ENCODE data around the gene PNPLA2. TPM values are rescaled to one million over a fixed set of nuclear protein-coding genes. Genes with fewer than 3 reads are reported as not detected.
A peak's percentile ranks its signal among the peaks of the same experiment; 100 is the strongest.

PNPLA2 gene
- total and polyA plus RNA-seq, 2 donors from 2014 or later: 67.9 to 173 TPM

DNA sequence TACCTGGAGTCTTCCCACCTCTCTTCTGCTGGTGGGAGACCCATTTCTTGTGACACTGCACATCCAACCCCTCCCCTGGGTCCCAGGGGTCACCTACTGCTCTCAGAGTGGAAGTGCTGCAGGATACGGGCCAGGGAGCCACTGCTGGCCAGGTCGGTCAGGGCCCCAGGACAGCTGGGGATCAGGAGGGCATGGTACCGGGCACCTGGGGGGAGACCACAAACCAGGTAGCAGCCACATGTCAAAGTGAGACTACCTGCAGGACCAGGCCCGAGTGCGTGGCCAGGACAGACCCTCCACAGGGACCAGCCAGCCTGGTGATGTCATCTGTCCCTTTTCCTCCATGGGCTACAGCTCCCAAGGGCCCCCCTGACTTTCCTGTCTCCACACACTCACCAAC is 45.3 kb upstream of the PNPLA2 start:
- FAIRE-seq (no peak), DNase-seq (no peak)
- TF ChIP-seq, protein P1, sequence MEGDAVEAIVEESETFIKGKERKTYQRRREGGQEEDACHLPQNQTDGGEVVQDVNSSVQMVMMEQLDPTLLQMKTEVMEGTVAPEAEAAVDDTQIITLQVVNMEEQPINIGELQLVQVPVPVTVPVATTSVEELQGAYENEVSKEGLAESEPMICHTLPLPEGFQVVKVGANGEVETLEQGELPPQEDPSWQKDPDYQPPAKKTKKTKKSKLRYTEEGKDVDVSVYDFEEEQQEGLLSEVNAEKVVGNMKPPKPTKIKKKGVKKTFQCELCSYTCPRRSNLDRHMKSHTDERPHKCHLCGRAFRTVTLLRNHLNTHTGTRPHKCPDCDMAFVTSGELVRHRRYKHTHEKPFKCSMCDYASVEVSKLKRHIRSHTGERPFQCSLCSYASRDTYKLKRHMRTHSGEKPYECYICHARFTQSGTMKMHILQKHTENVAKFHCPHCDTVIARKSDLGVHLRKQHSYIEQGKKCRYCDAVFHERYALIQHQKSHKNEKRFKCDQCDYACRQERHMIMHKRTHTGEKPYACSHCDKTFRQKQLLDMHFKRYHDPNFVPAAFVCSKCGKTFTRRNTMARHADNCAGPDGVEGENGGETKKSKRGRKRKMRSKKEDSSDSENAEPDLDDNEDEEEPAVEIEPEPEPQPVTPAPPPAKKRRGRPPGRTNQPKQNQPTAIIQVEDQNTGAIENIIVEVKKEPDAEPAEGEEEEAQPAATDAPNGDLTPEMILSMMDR (IDR thresholded peaks at IDR 0.05; ENCODE audit: borderline replicate concordance, extremely low read depth, insufficient read depth): no peak
- H3K4me3 ChIP-seq (ENCODE audit: low read length in 3 of 3): no peak overlapping the region
- peaks cover 0 to 12% (median 0%) of the 10 kb centered on the region in 3 donors for H3K4me1 ChIP-seq (ENCODE audit: control insufficient read depth in 2 of 3, insufficient read depth in 2 of 3, low read depth in 1 of 3, low read length in 3 of 3)
- H3K27me3 ChIP-seq (ENCODE audit: control insufficient read depth, insufficient read depth, low read length): no peaks in the 10 kb centered on the region
- no peaks in the 10 kb centered on the region for H3K9me3 ChIP-seq (ENCODE audit: control insufficient read depth in 2 of 3, insufficient read depth in 1 of 3, low read length in 3 of 3)
- H3K9ac ChIP-seq (ENCODE audit: low read length in 3 of 3): no peak overlapping the region
- intact Hi-C loops (cut with DNase I): no loop called here
- H3K27ac ChIP-seq (ENCODE audit: low read depth in 2 of 2, low read length in 2 of 2): no peak overlapping the region
- peaks cover 0 to 7% (median 5%) of the 10 kb centered on the region in 3 donors for H3K36me3 ChIP-seq (ENCODE audit: control insufficient read depth in 2 of 3, insufficient read depth in 3 of 3, low read length in 3 of 3)

DNA sequence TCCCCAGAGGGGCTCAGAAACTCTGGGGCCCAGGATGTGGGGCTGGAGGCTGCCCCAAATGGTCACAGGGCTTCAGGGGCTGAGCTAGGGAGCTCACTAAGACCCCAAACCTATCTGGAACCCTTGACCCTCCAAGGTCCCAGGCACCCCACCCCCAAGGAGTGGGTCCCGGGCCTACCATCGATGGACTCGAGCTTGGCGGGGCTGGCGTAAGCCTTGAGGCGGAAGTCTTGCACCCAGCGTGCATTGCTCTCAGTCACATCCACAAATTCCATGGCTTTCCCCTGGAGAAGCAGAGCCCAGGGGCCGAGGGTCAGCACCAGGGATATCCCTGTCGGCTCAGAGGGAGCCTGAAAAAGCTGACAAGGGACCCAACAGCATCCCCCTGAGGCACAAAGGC is 44.9 kb upstream of the PNPLA2 start:
- Histone ChIP-seq H3K9me3 (ENCODE audit: control insufficient read depth in 2 of 3, insufficient read depth in 1 of 3, low read length in 3 of 3) (no peaks in the 10 kb centered on the region), H3K27me3 (ENCODE audit: control insufficient read depth, insufficient read depth, low read length) (no peaks in the 10 kb centered on the region), H3K4me3 (ENCODE audit: low read length in 3 of 3) (no peak overlapping the region), H3K4me1 (ENCODE audit: control insufficient read depth in 2 of 3, insufficient read depth in 2 of 3, low read depth in 1 of 3, low read length in 3 of 3) (peaks cover 0 to 13% (median 0%) of the 10 kb centered on the region in 3 donors), H3K27ac (ENCODE audit: low read depth in 2 of 2, low read length in 2 of 2) (no peak overlapping the region), H3K9ac (ENCODE audit: low read length in 3 of 3) (no peak overlapping the region), H3K36me3 (ENCODE audit: control insufficient read depth in 2 of 3, insufficient read depth in 3 of 3, low read length in 3 of 3) (peaks cover 0 to 7% (median 5%) of the 10 kb centered on the region in 3 donors)
- FAIRE-seq (no peak), DNase-seq (no peak)
- intact Hi-C loops (cut with DNase I): no loop called here
- TF ChIP-seq, protein P1 (IDR thresholded peaks at IDR 0.05; ENCODE audit: borderline replicate concordance, extremely low read depth, insufficient read depth): no peak

DNA sequence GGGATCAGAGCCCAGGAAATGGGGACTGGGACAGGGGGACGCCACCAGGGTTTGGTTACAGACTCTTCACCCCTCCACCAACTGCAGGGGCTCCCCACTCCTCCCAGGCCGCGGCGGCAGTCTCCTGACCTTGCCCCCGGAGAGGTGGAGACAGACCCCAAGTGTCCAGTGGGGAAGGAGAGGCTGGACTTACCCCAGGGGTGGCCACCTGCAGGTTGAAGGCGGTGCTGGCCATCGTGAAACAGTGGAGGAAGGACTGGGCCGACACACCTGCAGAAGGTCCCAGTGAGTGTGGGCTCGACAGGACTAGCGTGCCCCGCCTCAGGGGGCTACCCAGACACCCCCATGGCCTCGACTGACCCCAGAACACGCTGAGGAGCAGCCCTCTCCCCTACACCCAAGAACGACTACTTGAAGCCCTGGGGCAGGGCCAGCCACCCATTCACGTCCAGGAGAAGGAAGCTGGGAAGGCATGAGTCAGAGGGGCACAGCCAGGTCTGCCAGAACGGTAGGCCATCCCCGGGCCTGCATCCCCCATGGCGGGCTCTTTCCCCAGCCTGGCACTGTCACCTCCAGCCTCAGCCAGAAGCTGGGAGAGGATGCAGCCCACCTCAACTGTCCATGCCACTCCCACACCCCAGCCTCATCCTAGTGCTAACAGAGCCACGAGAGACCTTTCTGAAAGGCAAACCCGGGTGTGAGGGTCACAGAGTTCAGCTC is 43.7 kb upstream of the PNPLA2 start:
- H3K9me3 ChIP-seq (ENCODE audit: control insufficient read depth in 2 of 3, insufficient read depth in 1 of 3, low read length in 3 of 3): no peaks in the 10 kb centered on the region
- DNase-seq: peak in 1 of 5 donors; percentile 71

More for the DNA sequence above, 43.7 kb upstream of the PNPLA2 start:
- Histone ChIP-seq H3K9ac (ENCODE audit: low read length in 3 of 3) (no peak overlapping the region), H3K27ac (ENCODE audit: low read depth in 2 of 2, low read length in 2 of 2) (no peak overlapping the region), H3K4me3 (ENCODE audit: low read length in 3 of 3) (no peak overlapping the region), H3K4me1 (ENCODE audit: control insufficient read depth in 2 of 3, insufficient read depth in 2 of 3, low read depth in 1 of 3, low read length in 3 of 3) (peaks cover 0 to 16% (median 0%) of the 10 kb centered on the region in 3 donors), H3K36me3 (ENCODE audit: control insufficient read depth in 2 of 3, insufficient read depth in 3 of 3, low read length in 3 of 3) (peaks cover 0 to 7% (median 5%) of the 10 kb centered on the region in 3 donors), H3K27me3 (ENCODE audit: control insufficient read depth, insufficient read depth, low read length) (no peaks in the 10 kb centered on the region)
- intact Hi-C loops (cut with DNase I): no loop called here
- FAIRE-seq: no peak
- TF ChIP-seq, protein P1 (IDR thresholded peaks at IDR 0.05; ENCODE audit: borderline replicate concordance, extremely low read depth, insufficient read depth): no peak

Measured in kidney (tissue), 14 donors.